ENCODE results near the gene LRFN4. TPM values are rescaled to one million over a fixed set of nuclear protein-coding genes. Genes with fewer than 3 reads are reported as not detected.

The LRFN4 gene
- total RNA-seq, 6 experiments from 2014 or later = 30.3 to 43.4 (median 34.6) TPM

- H3K9me3 Mint-ChIP-seq = no peaks in the 10 kb centered on the region
- peaks cover 29% of the 10 kb centered on the region for H3K4me1 Mint-ChIP-seq (ENCODE audit: low read depth)
- no peak overlapping the region for H3K4me3 Mint-ChIP-seq
- no peak overlapping the region for H3K27ac Mint-ChIP-seq
- DNase-seq = no peak
- H3K27me3 Mint-ChIP-seq (ENCODE audit: insufficient read depth) = peaks cover 9% of the 10 kb centered on the region
- no peaks in the 10 kb centered on the region for H3K36me3 Mint-ChIP-seq (ENCODE audit: low read depth)
- TF ChIP-seq CTCF (IDR thresholded peaks at IDR 0.05) = no peak
These were observed 23.1 kb downstream of the LRFN4 start for GRCh38 chr11:66879999-66880398.

- Mint-ChIP-seq H3K4me3 (no peak overlapping the region), H3K9me3 (no peaks in the 10 kb centered on the region), H3K4me1 (ENCODE audit: low read depth) (peaks cover 30% of the 10 kb centered on the region), H3K27me3 (ENCODE audit: insufficient read depth) (peaks cover 9% of the 10 kb centered on the region), H3K27ac (no peak overlapping the region), H3K36me3 (ENCODE audit: low read depth) (no peaks in the 10 kb centered on the region)
- DNase-seq = no peak
- no peak for TF ChIP-seq CTCF (IDR thresholded peaks at IDR 0.05)
These were observed 23.9 kb downstream of the LRFN4 start for GRCh38 chr11:66880496-66881450.

GRCh38 chr11:66881451-66881835, 24.6 kb downstream of the LRFN4 start:
- H3K27me3 Mint-ChIP-seq (ENCODE audit: insufficient read depth) = peaks cover 7% of the 10 kb centered on the region
- H3K27ac Mint-ChIP-seq = no peak overlapping the region
- H3K4me3 Mint-ChIP-seq = no peak overlapping the region
- no peaks in the 10 kb centered on the region for H3K9me3 Mint-ChIP-seq
- TF ChIP-seq CTCF (IDR thresholded peaks at IDR 0.05) = no peak
- no peak for DNase-seq
- peaks cover 3% of the 10 kb centered on the region; the same call in 1 of the 2 replicates for H3K36me3 Mint-ChIP-seq (ENCODE audit: low read depth)
- peaks cover 37% of the 10 kb centered on the region for H3K4me1 Mint-ChIP-seq (ENCODE audit: low read depth)

GRCh38 chr11:66881927-66882452, 25.1 kb downstream of the LRFN4 start:
- peaks cover 7% of the 10 kb centered on the region for H3K27me3 Mint-ChIP-seq (ENCODE audit: insufficient read depth)

GRCh38 chr11:66882561-66883015, 25.7 kb downstream of the LRFN4 start:
- Mint-ChIP-seq H3K27ac (peak overlapping the region; percentile 90), H3K4me1 (ENCODE audit: low read depth) (peaks cover 40% of the 10 kb centered on the region), H3K9me3 (no peaks in the 10 kb centered on the region), H3K36me3 (ENCODE audit: low read depth) (peaks cover 5% of the 10 kb centered on the region; the same call in 1 of the 2 replicates), H3K4me3 (no peak overlapping the region), H3K27me3 (ENCODE audit: insufficient read depth) (peaks cover 7% of the 10 kb centered on the region)
- no peak for TF ChIP-seq CTCF (IDR thresholded peaks at IDR 0.05)
- no peak for DNase-seq

More at GRCh38 chr11:66881927-66882452, 25.1 kb downstream of the LRFN4 start:
- no peaks in the 10 kb centered on the region for H3K9me3 Mint-ChIP-seq
- no peak for TF ChIP-seq CTCF (IDR thresholded peaks at IDR 0.05)
- no peak overlapping the region for H3K4me3 Mint-ChIP-seq
- peaks cover 5% of the 10 kb centered on the region; the same call in 1 of the 2 replicates for H3K36me3 Mint-ChIP-seq (ENCODE audit: low read depth)
- no peak for DNase-seq
- H3K4me1 Mint-ChIP-seq (ENCODE audit: low read depth) = peaks cover 40% of the 10 kb centered on the region
- no peak overlapping the region; the same call in 1 of the 2 replicates for H3K27ac Mint-ChIP-seq
